Measurements from ENCODE around the gene SYT6.
"Not testable (repeated sequence)": the region's sequence is repeated elsewhere in the genome, so short reads cannot be mapped to it uniquely, and the experiment has no call there.

SYT6 gene

GRCh38 chr1:114075546-114076242 lies 78.0 kb downstream of the SYT6 start:
- no peak for DNase-seq (ENCODE audit: low read depth, low spot score)

- DNase-seq (ENCODE audit: low read depth, low spot score) = no peak
Observed at GRCh38 chr1:114075105-114075504, 78.6 kb downstream of the SYT6 start.

GRCh38 chr1:114072246-114072645 lies 81.4 kb downstream of the SYT6 start:
- no peak for DNase-seq (ENCODE audit: low read depth, low spot score)

- DNase-seq (ENCODE audit: low read depth, low spot score) = not testable (repeated sequence)
Observed at GRCh38 chr1:114069762-114070161, 83.9 kb downstream of the SYT6 start.

- DNase-seq (ENCODE audit: low read depth, low spot score) = not testable (repeated sequence)
Observed at GRCh38 chr1:114068684-114069083, 85.0 kb downstream of the SYT6 start.

- not testable (repeated sequence) for DNase-seq (ENCODE audit: low read depth, low spot score)
Observed at GRCh38 chr1:114065671-114066070, 88.0 kb downstream of the SYT6 start.

- DNase-seq (ENCODE audit: low read depth, low spot score) = no peak
Observed at GRCh38 chr1:114063544-114063943, 90.1 kb downstream of the SYT6 start.

- DNase-seq (ENCODE audit: low read depth, low spot score) = no peak
Observed at GRCh38 chr1:114062477-114063099, 91.1 kb downstream of the SYT6 start.

GRCh38 chr1:114061121-114061830 lies 92.4 kb downstream of the SYT6 start:
- no peak for DNase-seq (ENCODE audit: low read depth, low spot score)

- not testable (repeated sequence) for DNase-seq (ENCODE audit: low read depth, low spot score)
Observed at GRCh38 chr1:114058236-114058635, 95.4 kb downstream of the SYT6 start.

GRCh38 chr1:114054148-114054547 lies 99.5 kb downstream of the SYT6 start:
- no peak for DNase-seq (ENCODE audit: low read depth, low spot score)

GRCh38 chr1:114048232-114048631 lies 105.4 kb downstream of the SYT6 start:
- no peak for DNase-seq (ENCODE audit: low read depth, low spot score)

- no peak for DNase-seq (ENCODE audit: low read depth, low spot score)
Observed at GRCh38 chr1:114043548-114043947, 110.1 kb downstream of the SYT6 start.

GRCh38 chr1:114043054-114043453 lies 110.6 kb downstream of the SYT6 start:
- no peak for DNase-seq (ENCODE audit: low read depth, low spot score)

- DNase-seq (ENCODE audit: low read depth, low spot score) = no peak
Observed at GRCh38 chr1:114040273-114041015, 113.2 kb downstream of the SYT6 start.
